ENCODE data around the gene TTC21A. TPM values are rescaled to one million over a fixed set of nuclear protein-coding genes. Genes with fewer than 3 reads are reported as not detected.

Gene TTC21A
- total RNA-seq, 1 donor from 2014 or later = 3.9 TPM

- no peak for DNase-seq (ENCODE audit: low read depth)
- Histone ChIP-seq H2AFZ (ENCODE audit: low read depth, low read length) (no peak overlapping the region), H3K9me3 (ENCODE audit: insufficient read depth, low read depth, low read length) (no peaks in the 10 kb centered on the region), H4K20me1 (ENCODE audit: insufficient read depth, low read length) (peaks cover 99% of the 10 kb centered on the region), H3K4me2 (ENCODE audit: low read length) (no peak overlapping the region), H3K27ac (ENCODE audit: low read depth, low read length) (no peak overlapping the region), H3K4me3 (ENCODE audit: insufficient read depth, low read depth, low read length) (no peak overlapping the region), H3K36me3 (ENCODE audit: insufficient read depth, low read length) (peaks cover 60% of the 10 kb centered on the region), H3K79me2 (ENCODE audit: insufficient read depth, low read length) (peaks cover 100% of the 10 kb centered on the region), H3K9ac (ENCODE audit: low read length) (no peak overlapping the region), H3K4me1 (ENCODE audit: insufficient read depth, low read length) (peaks cover 54% of the 10 kb centered on the region), H3K27me3 (ENCODE audit: insufficient read depth, low read length) (no peaks in the 10 kb centered on the region)
- H3K27me3 Mint-ChIP-seq (ENCODE audit: low read depth, unreplicated experiment) = no peaks in the 10 kb centered on the region
- H3K9me3 Mint-ChIP-seq (ENCODE audit: unreplicated experiment) = no peaks in the 10 kb centered on the region
- H3K4me1 Mint-ChIP-seq (ENCODE audit: low read depth, unreplicated experiment) = peaks cover 79% of the 10 kb centered on the region
- H3K36me3 Mint-ChIP-seq (ENCODE audit: low read depth, unreplicated experiment) = peaks cover 33% of the 10 kb centered on the region
- H3K4me3 Mint-ChIP-seq (ENCODE audit: unreplicated experiment) = peak overlapping the region; percentile 22
- FAIRE-seq = no peak
- H3K27ac Mint-ChIP-seq (ENCODE audit: unreplicated experiment) = peak overlapping the region; percentile 93
- no peak for TF ChIP-seq EZH2 (IDR thresholded peaks at IDR 0.05; ENCODE audit: insufficient read depth, low read length)
- TF ChIP-seq, protein P1, sequence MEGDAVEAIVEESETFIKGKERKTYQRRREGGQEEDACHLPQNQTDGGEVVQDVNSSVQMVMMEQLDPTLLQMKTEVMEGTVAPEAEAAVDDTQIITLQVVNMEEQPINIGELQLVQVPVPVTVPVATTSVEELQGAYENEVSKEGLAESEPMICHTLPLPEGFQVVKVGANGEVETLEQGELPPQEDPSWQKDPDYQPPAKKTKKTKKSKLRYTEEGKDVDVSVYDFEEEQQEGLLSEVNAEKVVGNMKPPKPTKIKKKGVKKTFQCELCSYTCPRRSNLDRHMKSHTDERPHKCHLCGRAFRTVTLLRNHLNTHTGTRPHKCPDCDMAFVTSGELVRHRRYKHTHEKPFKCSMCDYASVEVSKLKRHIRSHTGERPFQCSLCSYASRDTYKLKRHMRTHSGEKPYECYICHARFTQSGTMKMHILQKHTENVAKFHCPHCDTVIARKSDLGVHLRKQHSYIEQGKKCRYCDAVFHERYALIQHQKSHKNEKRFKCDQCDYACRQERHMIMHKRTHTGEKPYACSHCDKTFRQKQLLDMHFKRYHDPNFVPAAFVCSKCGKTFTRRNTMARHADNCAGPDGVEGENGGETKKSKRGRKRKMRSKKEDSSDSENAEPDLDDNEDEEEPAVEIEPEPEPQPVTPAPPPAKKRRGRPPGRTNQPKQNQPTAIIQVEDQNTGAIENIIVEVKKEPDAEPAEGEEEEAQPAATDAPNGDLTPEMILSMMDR (IDR thresholded peaks at IDR 0.05; ENCODE audit: insufficient read depth, low read depth, low read length) = no peak
Observed at GRCh38 chr3:39144748-39145380, 37.4 kb downstream of the TTC21A start.

DNA sequence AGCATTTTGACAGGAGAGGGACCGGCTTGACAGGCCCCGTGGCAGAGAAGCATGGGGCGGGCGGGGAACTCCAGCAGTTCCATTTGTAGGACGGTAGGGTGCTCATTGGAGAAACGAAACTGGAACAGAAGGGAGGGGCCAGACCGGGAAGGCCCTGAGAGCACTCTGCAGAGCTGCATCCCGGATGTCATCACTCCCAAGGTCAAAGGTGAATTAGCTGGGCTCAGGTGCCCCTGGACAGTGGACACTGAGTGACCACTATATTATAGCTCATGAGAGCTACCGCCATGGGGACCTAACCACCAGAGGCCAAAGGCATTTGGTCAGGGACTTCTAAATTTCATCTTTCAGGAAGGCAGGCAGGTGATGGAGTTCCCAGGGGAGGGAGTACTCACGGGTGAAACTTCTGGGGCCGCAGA lies 38.6 kb downstream of the TTC21A start:
- H3K27ac Mint-ChIP-seq (ENCODE audit: unreplicated experiment) = peak overlapping the region; percentile 98
- H3K4me1 Mint-ChIP-seq (ENCODE audit: low read depth, unreplicated experiment) = peaks cover 77% of the 10 kb centered on the region
- DNase-seq (ENCODE audit: low read depth) (no peak), FAIRE-seq (no peak)
- peaks cover 22% of the 10 kb centered on the region for H3K36me3 Mint-ChIP-seq (ENCODE audit: low read depth, unreplicated experiment)
- Histone ChIP-seq H3K27ac (ENCODE audit: low read depth, low read length) (peak overlapping the region; percentile 100), H3K79me2 (ENCODE audit: insufficient read depth, low read length) (peaks cover 100% of the 10 kb centered on the region), H3K4me1 (ENCODE audit: insufficient read depth, low read length) (peaks cover 59% of the 10 kb centered on the region), H2AFZ (ENCODE audit: low read depth, low read length) (no peak overlapping the region), H3K4me3 (ENCODE audit: insufficient read depth, low read depth, low read length) (peak overlapping the region; percentile 22), H3K9me3 (ENCODE audit: insufficient read depth, low read depth, low read length) (no peaks in the 10 kb centered on the region), H3K36me3 (ENCODE audit: insufficient read depth, low read length) (peaks cover 47% of the 10 kb centered on the region), H3K4me2 (ENCODE audit: low read length) (peak overlapping the region; percentile 98), H4K20me1 (ENCODE audit: insufficient read depth, low read length) (peaks cover 98% of the 10 kb centered on the region), H3K9ac (ENCODE audit: low read length) (peak overlapping the region; percentile 99), H3K27me3 (ENCODE audit: insufficient read depth, low read length) (no peaks in the 10 kb centered on the region)
- no peak for TF ChIP-seq EZH2 (IDR thresholded peaks at IDR 0.05; ENCODE audit: insufficient read depth, low read length)
- TF ChIP-seq, protein P1 (IDR thresholded peaks at IDR 0.05; ENCODE audit: insufficient read depth, low read depth, low read length) = no peak
- H3K4me3 Mint-ChIP-seq (ENCODE audit: unreplicated experiment) = peak overlapping the region; percentile 94
- H3K27me3 Mint-ChIP-seq (ENCODE audit: low read depth, unreplicated experiment) = no peaks in the 10 kb centered on the region
- no peaks in the 10 kb centered on the region for H3K9me3 Mint-ChIP-seq (ENCODE audit: unreplicated experiment)

Measured in astrocyte (in vitro differentiated cells and primary cell).